ENCODE measurements around the gene SNTB2.

Gene SNTB2

GRCh38 chr16:69321080-69321479 lies 134.1 kb downstream of the SNTB2 start:
- DNase-seq, result no peak
- Histone ChIP-seq H3K4me3 (ENCODE audit: low read depth, low read length) (no peak overlapping the region), H3K9me3 (no peaks in the 10 kb centered on the region), H3K4me1 (peaks cover 10% of the 10 kb centered on the region), H3K27me3 (no peaks in the 10 kb centered on the region), H3K36me3 (peaks cover 91% of the 10 kb centered on the region)
- no peak for TF ChIP-seq CTCF (IDR thresholded peaks at IDR 0.05; ENCODE audit: low read depth, low read length)

- Histone ChIP-seq H3K9me3 (no peaks in the 10 kb centered on the region), H3K4me1 (peaks cover 10% of the 10 kb centered on the region), H3K4me3 (ENCODE audit: low read depth, low read length) (no peak overlapping the region), H3K36me3 (peaks cover 89% of the 10 kb centered on the region), H3K27me3 (no peaks in the 10 kb centered on the region)
- DNase-seq, result no peak
- no peak for TF ChIP-seq CTCF (IDR thresholded peaks at IDR 0.05; ENCODE audit: low read depth, low read length)
These were observed 135.4 kb downstream of the SNTB2 start for GRCh38 chr16:69322343-69322742.

GRCh38 chr16:69323415-69323814 lies 136.5 kb downstream of the SNTB2 start:
- H3K27me3 ChIP-seq, result no peaks in the 10 kb centered on the region
- no peak for DNase-seq
- H3K36me3 ChIP-seq, result peaks cover 95% of the 10 kb centered on the region
- no peaks in the 10 kb centered on the region for H3K9me3 ChIP-seq
- no peak for TF ChIP-seq CTCF (IDR thresholded peaks at IDR 0.05; ENCODE audit: low read depth, low read length)
- no peak overlapping the region for H3K4me3 ChIP-seq (ENCODE audit: low read depth, low read length)
- peaks cover 10% of the 10 kb centered on the region for H3K4me1 ChIP-seq

GRCh38 chr16:69324013-69324531 lies 137.1 kb downstream of the SNTB2 start:
- no peaks in the 10 kb centered on the region for H3K9me3 ChIP-seq
- no peaks in the 10 kb centered on the region for H3K27me3 ChIP-seq
- DNase-seq, result peak; percentile 76
- H3K36me3 ChIP-seq, result peaks cover 94% of the 10 kb centered on the region
- no peak overlapping the region for H3K4me3 ChIP-seq (ENCODE audit: low read depth, low read length)
- peaks cover 10% of the 10 kb centered on the region for H3K4me1 ChIP-seq
- TF ChIP-seq CTCF (IDR thresholded peaks at IDR 0.05; ENCODE audit: low read depth, low read length), result no peak

- TF ChIP-seq CTCF (IDR thresholded peaks at IDR 0.05; ENCODE audit: low read depth, low read length), result no peak
- Histone ChIP-seq H3K27me3 (no peaks in the 10 kb centered on the region), H3K4me3 (ENCODE audit: low read depth, low read length) (no peak overlapping the region), H3K9me3 (no peaks in the 10 kb centered on the region), H3K36me3 (peaks cover 88% of the 10 kb centered on the region), H3K4me1 (peaks cover 10% of the 10 kb centered on the region)
- no peak for DNase-seq
These were observed 137.8 kb downstream of the SNTB2 start for GRCh38 chr16:69324585-69325253.

GRCh38 chr16:69325784-69326171 lies 138.8 kb downstream of the SNTB2 start:
- Histone ChIP-seq H3K4me3 (ENCODE audit: low read depth, low read length) (no peak overlapping the region), H3K36me3 (peaks cover 80% of the 10 kb centered on the region), H3K4me1 (peaks cover 10% of the 10 kb centered on the region), H3K27me3 (no peaks in the 10 kb centered on the region), H3K9me3 (no peaks in the 10 kb centered on the region)
- no peak for DNase-seq
- TF ChIP-seq CTCF (IDR thresholded peaks at IDR 0.05; ENCODE audit: low read depth, low read length), result no peak
